ENCODE results near the gene GPC6.

Gene GPC6

DNA sequence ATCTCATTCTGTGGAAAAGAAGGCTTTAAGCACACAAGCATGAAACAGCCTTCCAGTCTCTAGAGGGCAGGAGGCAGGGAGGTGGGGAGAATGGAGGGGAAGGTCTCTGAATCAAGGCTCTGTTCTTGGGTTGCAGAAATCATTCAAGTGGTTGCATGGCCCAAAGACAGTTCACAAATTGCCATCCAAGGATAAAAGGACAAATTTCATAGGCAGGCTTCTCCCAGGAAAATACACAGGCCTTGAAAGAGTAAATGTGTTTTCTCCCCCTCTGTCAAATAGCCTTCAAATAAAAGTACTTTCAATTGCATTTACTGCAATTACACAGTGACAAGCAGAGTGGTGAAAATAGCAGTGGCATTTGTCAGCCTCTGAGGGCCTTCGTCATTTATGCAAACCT, 802.0 kb downstream of the GPC6 start:
- no peak for DNase-seq

DNA sequence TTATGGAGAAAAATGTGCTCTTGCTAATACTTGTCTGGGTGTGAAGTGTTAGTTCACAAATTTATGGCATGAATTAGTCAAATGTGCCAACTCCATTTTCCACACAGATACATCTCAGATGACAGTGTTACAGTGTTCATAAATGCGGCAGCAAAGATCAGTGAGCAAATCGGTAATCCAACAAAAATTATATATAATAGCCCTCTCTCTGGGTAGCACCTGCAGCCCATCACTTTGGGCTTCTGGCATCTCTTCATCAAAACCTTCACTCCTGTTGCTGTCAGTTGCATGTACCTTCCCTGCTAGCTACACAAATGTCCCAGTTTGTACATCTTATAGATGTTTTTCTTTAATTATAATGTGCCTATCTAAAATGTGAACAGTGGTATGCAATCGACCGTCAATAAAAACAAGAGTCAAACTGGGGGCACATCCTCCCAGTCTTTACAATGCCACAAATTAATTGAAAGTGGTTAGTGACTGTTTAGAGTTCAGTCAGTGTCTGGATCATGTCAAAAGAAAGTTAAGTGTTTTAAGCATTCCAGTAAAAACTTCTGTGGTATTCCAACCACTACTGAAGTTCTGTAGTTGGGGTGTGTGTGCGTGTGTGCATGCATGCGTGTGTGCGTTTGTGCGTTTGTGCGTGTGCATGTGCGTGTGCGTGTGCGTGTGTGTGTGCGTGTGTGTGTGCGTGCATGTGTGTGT, 804.0 kb downstream of the GPC6 start:
- DNase-seq: no peak

- DNase-seq: no peak
These were observed 805.0 kb downstream of the GPC6 start for GRCh38 chr13:94031609-94032008.

DNA sequence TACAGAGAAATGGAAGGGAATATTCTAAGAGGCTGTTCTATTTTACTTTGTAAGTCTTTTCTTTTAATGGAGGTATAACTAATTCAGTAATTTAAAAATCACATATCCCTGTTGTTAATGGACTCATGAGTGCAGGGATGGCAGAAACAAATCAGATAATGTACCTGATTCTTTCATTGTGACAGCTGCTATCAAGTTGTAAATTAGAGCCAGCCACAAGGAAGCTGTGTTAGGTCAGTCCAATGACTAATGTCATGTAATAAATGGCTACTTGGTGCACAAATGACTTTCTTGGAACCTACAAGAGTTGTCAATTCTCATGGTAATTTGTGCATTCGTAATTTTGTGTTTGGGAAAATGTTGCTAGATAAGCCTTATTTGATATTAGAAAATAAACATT, 806.5 kb downstream of the GPC6 start:
- no peak for DNase-seq

GRCh38 chr13:94033830-94034642, 807.4 kb downstream of the GPC6 start:
- no peak for DNase-seq

- DNase-seq: no peak
These were observed 823.4 kb downstream of the GPC6 start for GRCh38 chr13:94050039-94050438.

GRCh38 chr13:94050686-94051085, 824.1 kb downstream of the GPC6 start:
- DNase-seq: no peak

DNA sequence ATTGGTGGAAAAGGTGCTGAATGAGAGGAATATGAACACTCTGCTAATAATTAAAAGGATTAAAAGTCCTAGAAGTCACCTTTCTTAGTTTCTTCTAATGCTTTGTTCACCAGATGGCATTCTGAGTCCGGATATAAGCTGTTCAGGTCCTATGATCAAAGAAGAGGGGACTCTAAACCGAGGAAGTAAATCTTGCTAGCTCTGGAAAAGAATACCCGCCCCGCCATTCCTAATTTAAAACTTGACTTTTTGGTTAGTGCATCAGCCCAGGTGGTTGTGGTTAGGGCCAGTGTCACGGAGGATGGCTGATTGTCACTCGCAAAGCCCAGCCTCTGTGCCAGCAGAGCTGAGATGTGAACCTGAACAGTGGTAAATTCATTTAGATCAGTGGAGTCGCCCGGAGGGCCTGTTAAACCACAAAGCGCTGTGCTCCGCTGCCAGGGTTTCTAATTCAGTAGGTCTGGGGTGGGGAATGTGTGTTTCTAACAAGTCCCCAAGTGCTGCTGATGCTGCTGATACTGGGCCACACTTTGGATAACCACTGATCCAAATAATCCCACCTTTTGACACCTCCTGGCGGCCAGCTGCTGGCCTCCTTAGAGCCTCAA, 827.5 kb downstream of the GPC6 start:
- peak in 1 of 56 donors; percentile 1 for DNase-seq

DNA sequence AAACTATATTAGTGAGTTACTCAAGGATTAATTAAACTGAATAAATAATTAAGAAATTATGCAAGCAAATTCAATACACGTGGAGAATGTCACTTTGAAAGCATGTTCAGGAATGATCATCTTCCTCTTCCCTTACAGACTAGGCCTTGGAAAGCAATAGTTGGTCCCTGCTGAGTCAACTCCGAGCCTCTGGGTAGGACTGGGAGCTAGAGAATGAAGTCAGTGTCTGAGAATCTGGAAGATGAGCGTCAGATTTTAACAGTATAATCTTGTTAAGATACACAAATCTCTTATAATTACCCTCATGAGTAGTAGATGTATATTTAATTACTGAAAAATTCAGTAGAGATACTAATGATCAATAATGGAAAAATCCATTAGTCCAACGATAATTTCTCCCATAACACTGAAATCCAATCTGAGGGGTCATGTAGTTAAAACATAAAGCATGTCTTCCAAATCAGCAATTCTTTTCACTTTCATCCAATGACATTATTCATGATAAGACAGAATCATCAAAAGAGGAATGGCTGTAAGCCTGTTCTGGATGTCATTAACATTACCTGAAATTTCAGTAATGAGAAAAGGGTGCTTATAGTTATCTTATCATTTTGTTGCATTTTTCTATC, 829.9 kb downstream of the GPC6 start:
- no peak for DNase-seq

GRCh38 chr13:94057618-94058186, 831.1 kb downstream of the GPC6 start:
- no peak for DNase-seq

GRCh38 chr13:94058821-94059360, 832.3 kb downstream of the GPC6 start:
- DNase-seq: no peak

- no peak for DNase-seq
These were observed 834.7 kb downstream of the GPC6 start for GRCh38 chr13:94061301-94061700.

- DNase-seq: no peak
These were observed 836.5 kb downstream of the GPC6 start for GRCh38 chr13:94063096-94063495.

- no peak for DNase-seq
These were observed 837.2 kb downstream of the GPC6 start for GRCh38 chr13:94063848-94064247.

- no peak for DNase-seq
These were observed 839.1 kb downstream of the GPC6 start for GRCh38 chr13:94065741-94066140.

DNA sequence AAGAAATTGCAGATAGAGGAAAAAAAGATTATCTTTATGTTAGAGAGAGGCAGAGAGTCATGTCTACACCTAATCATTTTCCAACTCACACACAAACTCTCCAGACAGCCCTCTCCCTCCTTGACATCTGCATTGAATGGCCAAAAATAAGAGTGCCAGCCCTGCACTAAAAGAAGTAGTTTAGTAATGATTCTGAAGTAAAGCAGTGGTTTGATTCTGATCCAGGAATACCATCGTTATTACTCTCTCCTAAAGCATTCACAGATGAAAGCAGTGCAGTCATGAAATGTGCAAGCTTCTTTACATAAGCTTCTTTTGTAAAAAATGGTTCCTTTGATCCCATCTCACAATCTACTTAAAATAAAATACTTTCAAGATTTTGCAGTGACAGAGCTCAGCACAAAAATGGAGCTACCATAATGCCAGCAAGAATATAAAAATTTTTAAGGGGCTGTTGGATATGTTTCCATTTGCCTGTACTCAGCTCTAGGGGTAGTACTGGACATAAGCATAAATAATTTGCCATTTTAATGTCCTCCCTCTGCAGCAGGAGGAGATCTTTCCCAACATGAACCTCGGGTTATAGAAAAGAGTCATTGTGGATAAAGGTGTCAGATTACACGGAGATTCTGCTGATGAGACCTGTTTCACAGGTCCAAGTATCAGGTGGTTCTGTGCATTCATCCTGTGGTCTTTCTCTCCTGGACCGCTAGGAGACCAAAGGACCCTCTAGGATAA, 846.6 kb downstream of the GPC6 start:
- DNase-seq: no peak

GRCh38 chr13:94079876-94080275, 853.3 kb downstream of the GPC6 start:
- no peak for DNase-seq

- no peak for DNase-seq
These were observed 853.9 kb downstream of the GPC6 start for GRCh38 chr13:94080527-94080926.

GRCh38 chr13:94087100-94087499, 860.5 kb downstream of the GPC6 start:
- no peak for DNase-seq

- DNase-seq: no peak
These were observed 862.1 kb downstream of the GPC6 start for GRCh38 chr13:94088742-94089141.

All from amygdala (tissue), 56 donors.